ENCODE results near the gene PHC2.

- TF ChIP-seq PATZ1 (CRISPR knock-in tag; IDR thresholded peaks at IDR 0.05; ENCODE audit: borderline replicate concordance), result no peak
- no peak for TF ChIP-seq CSRNP3 (CRISPR knock-in tag; IDR thresholded peaks at IDR 0.05)
- TF ChIP-seq ZFP30 (CRISPR knock-in tag; IDR thresholded peaks at IDR 0.05), result no peak
- no peak for TF ChIP-seq CSDC2 (CRISPR knock-in tag; IDR thresholded peaks at IDR 0.05)
- no peak for TF ChIP-seq ZNF565 (CRISPR knock-in tag; conservative IDR thresholded peaks at IDR 0.05; ENCODE audit: low read depth)
- TF ChIP-seq PPARA (CRISPR knock-in tag; IDR thresholded peaks at IDR 0.05; ENCODE audit: borderline replicate concordance), result no peak
- TF ChIP-seq SNAI2 (CRISPR knock-in tag; IDR thresholded peaks at IDR 0.05), result no peak
- TF ChIP-seq RARB (CRISPR knock-in tag; IDR thresholded peaks at IDR 0.05), result no peak
- TF ChIP-seq ISL1 (CRISPR knock-in tag; IDR thresholded peaks at IDR 0.05), result no peak
- no peak for TF ChIP-seq ZFP3 (CRISPR knock-in tag; IDR thresholded peaks at IDR 0.05)
- no peak for TF ChIP-seq ESRRG (CRISPR knock-in tag; IDR thresholded peaks at IDR 0.05)
- TF ChIP-seq ZC3H10 (CRISPR knock-in tag; IDR thresholded peaks at IDR 0.05), result no peak
- TF ChIP-seq OSR1 (CRISPR knock-in tag; IDR thresholded peaks at IDR 0.05), result no peak
These were observed 34.4 kb downstream of the PHC2 start for GRCh38 chr1:33396188-33397124.
